Heart right ventricle (tissue), 16 donors: Measurements from ENCODE around the gene NMNAT3. TPM values are rescaled to one million over a fixed set of nuclear protein-coding genes. Genes with fewer than 3 reads are reported as not detected.

Source experiments
- ATAC-seq, 8 donors: fragments of 200-7000 bp; cut with Tn5 transposase; one replicate each; pipeline ENCODE4 v1.9.1; 2020; ENCODE audit warnings: mild to moderate bottlenecking in 8 of 8, moderate library complexity in 8 of 8, moderate number of reproducible peaks in 1 of 8
- DNase-seq, 2 donors: peaks; one replicate each; pipeline ENCODE4 v3.0.0-alpha.2; 2020
- H3K27ac ChIP-seq, 10 donors: fragments of 200-600 bp; sonication (generic) in 2 of 10; one replicate each; pipeline versions ENCODE4 v1.5.0 to v1.8.0; 2020 to 2022; ENCODE audit warnings: mild to moderate bottlenecking in 3 of 10
- H3K27me3 ChIP-seq, 7 donors: fragments of 200-600 bp; one replicate each; pipeline ENCODE4 v1.8.0; 2021 to 2022; ENCODE audit warnings: mild to moderate bottlenecking in 2 of 7
- H3K36me3 ChIP-seq, 9 donors: fragments of 200-600 bp; sonication (generic) in 1 of 9; one replicate each; pipeline versions ENCODE4 v1.5.0 to v1.8.0; 2020 to 2022; ENCODE audit warnings: mild to moderate bottlenecking in 2 of 9
- H3K4me1 ChIP-seq, 9 donors: fragments of 200-600 bp; sonication (generic) in 1 of 9; one replicate each; pipeline versions ENCODE4 v1.5.0 to v1.8.0; 2020 to 2022; ENCODE audit warnings: mild to moderate bottlenecking in 4 of 9
- H3K4me3 ChIP-seq, 10 donors: fragments of 200-600 bp; sonication (generic) in 2 of 10; one replicate each; pipeline versions ENCODE4 v1.5.0 to v1.8.0; 2020 to 2022; ENCODE audit warnings: mild to moderate bottlenecking in 7 of 10, moderate library complexity in 2 of 10
- H3K9me3 ChIP-seq, 11 donors: fragments of 200-600 bp in 10 of 11; sonication (generic) in 2 of 11; one replicate each; pipeline versions ENCODE4 v1.5.0 to v1.8.0; 2013 to 2022; ENCODE audit warnings: mild to moderate bottlenecking in 2 of 11, control low read depth in 1 of 11, moderate library complexity in 1 of 11
- WGBS, 2 donors: extraction: QIAGEN DNeasy Blood & Tissue Kit; methylation state at CpG; one replicate each; pipeline ENCODE4 v1.1.7; 2013; ENCODE audit warnings: inconsistent platforms in 1 of 2; 5-methylcytosine and 5-hydroxymethylcytosine counted together
- intact Hi-C, 10 donors: fragments of 100-400 bp; cut with DNase I; formaldehyde crosslinking; loops; one replicate each; pipeline versions ENCODE4 v1.11.1 to v1.14.2; 2022
- polyA plus RNA-seq, 2 donors: library from polyadenylated mRNA; stranded (reverse); fragments of 200-250 nt; gene quantifications; one replicate each; pipeline ENCODE4 v1.2.3, GENCODE V29; 2013
- total RNA-seq, 10 donors: library from RNA; stranded (reverse); fragmentation: NEBNext Ultra II Directional in 3 of 10; extraction: Animal tissue kit (Norgen Biotek cat#: 25700) in 3 of 10; gene quantifications; one replicate each; pipeline versions ENCODE4 v1.2.1 to v1.2.4, GENCODE V29; 2021 to 2023
- TF ChIP-seq, protein P1 (sequence below), 9 donors: fragments of 200-600 bp; sonication (generic) in 2 of 9; IDR thresholded peaks; one replicate each; pipeline versions ENCODE4 v1.5.0 to v1.8.0; 2021 to 2022; ENCODE audit warnings: antibody characterized with exemption in 9 of 9, mild to moderate bottlenecking in 5 of 9, moderate library complexity in 1 of 9
- donor health status: Arrhythmogenic right ventricular cardiomyopathy.
- donor health status: ischemic (EF 13 %, LVEDD 7.1; RV severe dilation, severe dysfunction).
- donor health status: healthy with polysubstance abuse.
- donor health status: DM: no; HTN: yes; CAD: no.
- donor health status: DM: no; HTN: no; CAD: no.
- donor health status: ischemic (EF 25% LVEDD 6.9; RV normal size, moderate dysfunction).
- donor health status: ischemic (EF 25% LVEDD 5.7; RV mildly dilated, moderate dysfunction).
- donor health status: healthy.
- donor health status: DM: yes; HTN: yes; CAD: no.
- donor health status: Ischemic cardiomyopathy.
- donor health status: ischemic (EF 35%, LVEDD 5.7; RV mildly dilated, moderate dysfunction).
- donor health status: nonischemic (EF 11% LVEDD 7.7; RV severe dilation, severe dysfunction).
- donor health status: DM: yes; HTN: yes; CAD: no.
- donor health status: PGD.
- donor health status: ischemic (EF 29% LVEDD 5.4; RV normal size, mild dysfunction).
- donor health status: nonischemic (EF 23%, LVEDD 6.1; RV moderate dilation, normal function).

The NMNAT3 gene
- total and polyA plus RNA-seq, 12 donors, result 6.2 to 15.3 (median 12.7) TPM

DNA sequence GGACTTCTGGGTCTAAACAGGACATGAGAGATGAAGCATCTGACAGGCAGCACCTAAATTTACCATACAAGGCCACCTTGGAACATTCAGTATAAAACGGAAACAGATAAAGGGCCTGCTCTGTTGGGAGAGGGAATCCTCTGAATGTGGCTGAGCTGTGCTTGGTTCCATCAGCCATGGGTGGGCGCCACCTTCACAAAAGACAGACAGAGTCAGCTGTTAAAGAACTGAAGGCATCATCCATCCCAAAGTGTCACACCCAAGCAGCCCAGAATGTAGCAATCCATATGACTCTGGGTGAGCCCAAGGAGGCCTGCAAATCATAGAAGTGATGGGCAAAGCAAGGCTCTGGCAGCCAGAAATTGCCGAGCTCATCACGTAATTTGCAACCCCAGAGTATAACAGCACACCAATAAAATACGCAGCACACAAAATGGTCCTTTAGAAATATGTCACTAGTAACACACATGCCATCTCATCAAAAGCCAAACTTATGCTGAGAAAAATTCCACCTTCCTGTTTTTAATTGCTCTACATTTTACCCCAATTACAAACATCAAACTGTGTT is 113.4 kb downstream of the NMNAT3 start:
- TF ChIP-seq, protein P1, sequence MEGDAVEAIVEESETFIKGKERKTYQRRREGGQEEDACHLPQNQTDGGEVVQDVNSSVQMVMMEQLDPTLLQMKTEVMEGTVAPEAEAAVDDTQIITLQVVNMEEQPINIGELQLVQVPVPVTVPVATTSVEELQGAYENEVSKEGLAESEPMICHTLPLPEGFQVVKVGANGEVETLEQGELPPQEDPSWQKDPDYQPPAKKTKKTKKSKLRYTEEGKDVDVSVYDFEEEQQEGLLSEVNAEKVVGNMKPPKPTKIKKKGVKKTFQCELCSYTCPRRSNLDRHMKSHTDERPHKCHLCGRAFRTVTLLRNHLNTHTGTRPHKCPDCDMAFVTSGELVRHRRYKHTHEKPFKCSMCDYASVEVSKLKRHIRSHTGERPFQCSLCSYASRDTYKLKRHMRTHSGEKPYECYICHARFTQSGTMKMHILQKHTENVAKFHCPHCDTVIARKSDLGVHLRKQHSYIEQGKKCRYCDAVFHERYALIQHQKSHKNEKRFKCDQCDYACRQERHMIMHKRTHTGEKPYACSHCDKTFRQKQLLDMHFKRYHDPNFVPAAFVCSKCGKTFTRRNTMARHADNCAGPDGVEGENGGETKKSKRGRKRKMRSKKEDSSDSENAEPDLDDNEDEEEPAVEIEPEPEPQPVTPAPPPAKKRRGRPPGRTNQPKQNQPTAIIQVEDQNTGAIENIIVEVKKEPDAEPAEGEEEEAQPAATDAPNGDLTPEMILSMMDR (IDR thresholded peaks at IDR 0.05), result peak in 7 of 9 donors; percentile 20 to 49 (median 33)

DNA sequence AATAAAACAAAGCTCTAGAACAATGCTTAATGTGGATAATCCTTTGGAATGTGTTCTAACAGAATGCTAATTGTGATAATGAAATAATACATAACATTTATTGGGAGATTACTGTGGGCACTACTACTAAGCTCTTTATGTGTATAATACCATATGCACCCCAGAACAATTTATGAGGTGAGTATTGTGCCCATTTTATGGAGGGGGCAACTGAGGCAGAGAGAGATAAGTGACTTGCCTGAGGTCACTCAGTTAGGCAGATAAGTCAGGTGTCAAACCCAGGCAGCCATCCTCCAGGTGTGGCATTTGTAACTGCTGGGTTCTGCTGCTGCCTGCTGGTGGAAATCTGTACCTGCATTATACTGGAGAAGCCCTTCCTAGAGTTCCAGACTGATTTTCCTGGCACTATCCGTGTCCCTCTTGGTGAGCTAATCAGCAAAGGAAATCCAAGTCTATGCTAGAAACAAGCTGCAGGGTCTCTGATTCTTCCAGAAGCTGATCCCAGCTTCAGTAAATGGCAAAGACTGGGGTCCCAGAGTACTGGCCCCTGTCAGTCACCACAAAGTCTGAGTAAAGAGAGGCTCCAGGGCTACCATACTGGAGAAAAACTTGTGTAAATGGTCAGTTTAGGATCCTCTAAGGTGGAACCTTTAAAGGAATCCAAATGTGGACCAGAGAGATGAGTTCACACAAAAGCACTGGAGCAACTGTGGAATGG is 115.7 kb downstream of the NMNAT3 start:
- DNase-seq (no peak), ATAC-seq (peak in 6 of 8 donors; percentile 46 to 80 (median 58))
- no peaks in the 10 kb centered on the region for H3K9me3 ChIP-seq
- no peaks in the 10 kb centered on the region for H3K27me3 ChIP-seq
- intact Hi-C loops, result loop anchor here (1.0 to 5.0 kb wide), 5 partner anchors 131 to 135 kb away; no protein-coding TSS in a partner anchor
- no peak overlapping the region for H3K27ac ChIP-seq
- TF ChIP-seq, protein P1 (IDR thresholded peaks at IDR 0.05), result peak; percentile 44 to 75 (median 64)
- no peak overlapping the region for H3K4me3 ChIP-seq
- 19 to 31% methylated on average over 1 of the region's 1 CpG for WGBS, 2 donors
- H3K4me1 ChIP-seq, result peaks cover 0 to 5% (median 0%) of the 10 kb centered on the region in 9 donors
- H3K36me3 ChIP-seq, result peaks cover 0 to 5% (median 0%) of the 10 kb centered on the region in 9 donors

More for the DNA sequence above, 113.4 kb downstream of the NMNAT3 start:
- ATAC-seq (peak in 2 of 8 donors; percentile 49), DNase-seq (no peak)
- peaks cover 0 to 5% (median 0%) of the 10 kb centered on the region in 9 donors for H3K4me1 ChIP-seq
- no peaks in the 10 kb centered on the region for H3K9me3 ChIP-seq
- intact Hi-C loops, result loop anchor here in 4 of 10 donors (5.0 kb wide), 1 partner anchor 137 kb away; no protein-coding TSS in a partner anchor
- no peaks in the 10 kb centered on the region for H3K27me3 ChIP-seq
- no peak overlapping the region for H3K27ac ChIP-seq
- H3K4me3 ChIP-seq, result no peak overlapping the region
- WGBS, 2 donors, result 85 to 87% methylated on average over 5 of the region's 5 CpGs
- peaks cover 0 to 5% (median 0%) of the 10 kb centered on the region in 9 donors for H3K36me3 ChIP-seq

DNA sequence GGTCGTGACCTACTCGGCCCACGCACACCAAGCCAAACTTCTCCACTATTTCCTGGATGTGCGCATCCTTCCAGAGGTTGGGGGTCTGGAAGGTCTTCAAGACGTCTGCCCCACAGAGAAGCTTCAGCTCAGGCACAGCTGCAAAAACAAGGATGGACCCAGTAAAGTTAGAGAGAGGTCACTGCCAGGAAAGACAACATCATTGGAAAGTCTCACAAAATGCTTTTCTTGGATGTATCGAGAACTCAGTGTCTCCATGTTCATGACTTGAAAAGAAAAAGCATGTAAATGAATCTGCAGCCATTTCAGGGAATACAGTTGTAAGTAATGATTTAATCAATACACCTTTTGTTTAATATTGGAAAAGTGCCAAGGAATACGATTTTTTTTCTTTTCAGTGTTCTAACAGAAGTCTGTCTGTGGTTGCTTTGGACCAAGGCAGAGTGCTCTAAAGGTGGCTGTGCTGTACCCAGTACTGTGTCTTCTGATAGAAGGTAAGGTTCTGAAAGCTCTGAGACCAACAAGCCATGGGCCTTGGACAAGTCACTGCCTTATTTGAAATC is 116.4 kb downstream of the NMNAT3 start:
- DNase-seq (no peak), ATAC-seq (peak in 1 of 8 donors; percentile 29)
- H3K4me1 ChIP-seq, result peaks cover 0 to 5% (median 0%) of the 10 kb centered on the region in 9 donors
- H3K27me3 ChIP-seq, result no peaks in the 10 kb centered on the region
- no peak overlapping the region for H3K4me3 ChIP-seq
- no peak overlapping the region for H3K27ac ChIP-seq
- TF ChIP-seq, protein P1 (IDR thresholded peaks at IDR 0.05), result no peak
- peaks cover 0 to 5% (median 0%) of the 10 kb centered on the region in 9 donors for H3K36me3 ChIP-seq
- 81 to 86% methylated on average over 7 of the region's 7 CpGs for WGBS, 2 donors
- H3K9me3 ChIP-seq, result no peaks in the 10 kb centered on the region
- intact Hi-C loops, result loop anchor here in 6 of 10 donors (2.0 to 5.0 kb wide), 3 partner anchors 133 to 135 kb away; no protein-coding TSS in a partner anchor

DNA sequence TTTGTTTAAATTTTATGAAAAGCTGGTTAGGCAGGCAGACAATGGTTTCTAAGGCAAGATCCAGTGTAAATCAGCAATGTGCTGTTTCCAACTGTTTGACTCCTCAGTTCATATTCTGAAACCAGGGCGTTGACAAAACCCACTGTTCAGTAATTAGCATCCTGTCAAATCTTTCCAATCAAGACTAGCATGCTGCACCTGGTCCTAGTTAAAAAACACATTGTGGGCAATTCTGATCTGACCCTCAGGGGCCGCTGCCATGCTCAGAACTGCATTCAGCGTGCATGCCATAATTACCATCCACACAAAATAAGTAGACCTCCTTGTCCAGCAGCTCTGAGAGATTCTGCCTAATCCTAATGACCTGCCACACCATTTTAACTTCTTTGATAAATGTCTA is 117.4 kb downstream of the NMNAT3 start:
- intact Hi-C loops, result loop anchor here in 6 of 10 donors (2.0 to 5.0 kb wide), 3 partner anchors 132 to 134 kb away; no protein-coding TSS in a partner anchor
- ATAC-seq (no peak), DNase-seq (no peak)
- Histone ChIP-seq H3K27me3 (no peaks in the 10 kb centered on the region), H3K9me3 (no peaks in the 10 kb centered on the region), H3K4me3 (no peak overlapping the region), H3K36me3 (peaks cover 0 to 5% (median 0%) of the 10 kb centered on the region in 9 donors), H3K4me1 (peaks cover 0 to 5% (median 0%) of the 10 kb centered on the region in 9 donors), H3K27ac (no peak overlapping the region)
- TF ChIP-seq, protein P1 (IDR thresholded peaks at IDR 0.05), result no peak
- WGBS, 2 donors, result 91 to 96% methylated on average over 3 of the region's 3 CpGs
